Heart right ventricle (tissue), 16 donors: ENCODE measurements around the gene MIPEP. TPM values are rescaled to one million over a fixed set of nuclear protein-coding genes. Genes with fewer than 3 reads are reported as not detected.

Experiments used
- ATAC-seq, 8 donors: fragments of 200-7000 bp; cut with Tn5 transposase; one replicate each; pipeline ENCODE4 v1.9.1; 2020; ENCODE audit warnings: mild to moderate bottlenecking in 8 of 8, moderate library complexity in 8 of 8, moderate number of reproducible peaks in 1 of 8
- DNase-seq, 2 donors: peaks; one replicate each; pipeline ENCODE4 v3.0.0-alpha.2; 2020
- H3K27ac ChIP-seq, 10 donors: fragments of 200-600 bp; sonication (generic) in 2 of 10; one replicate each; pipeline versions ENCODE4 v1.5.0 to v1.8.0; 2020 to 2022; ENCODE audit warnings: mild to moderate bottlenecking in 3 of 10
- H3K27me3 ChIP-seq, 7 donors: fragments of 200-600 bp; one replicate each; pipeline ENCODE4 v1.8.0; 2021 to 2022; ENCODE audit warnings: mild to moderate bottlenecking in 2 of 7
- H3K36me3 ChIP-seq, 9 donors: fragments of 200-600 bp; sonication (generic) in 1 of 9; one replicate each; pipeline versions ENCODE4 v1.5.0 to v1.8.0; 2020 to 2022; ENCODE audit warnings: mild to moderate bottlenecking in 2 of 9
- H3K4me1 ChIP-seq, 9 donors: fragments of 200-600 bp; sonication (generic) in 1 of 9; one replicate each; pipeline versions ENCODE4 v1.5.0 to v1.8.0; 2020 to 2022; ENCODE audit warnings: mild to moderate bottlenecking in 4 of 9
- H3K4me3 ChIP-seq, 10 donors: fragments of 200-600 bp; sonication (generic) in 2 of 10; one replicate each; pipeline versions ENCODE4 v1.5.0 to v1.8.0; 2020 to 2022; ENCODE audit warnings: mild to moderate bottlenecking in 7 of 10, moderate library complexity in 2 of 10
- H3K9me3 ChIP-seq, 11 donors: fragments of 200-600 bp in 10 of 11; sonication (generic) in 2 of 11; one replicate each; pipeline versions ENCODE4 v1.5.0 to v1.8.0; 2013 to 2022; ENCODE audit warnings: mild to moderate bottlenecking in 2 of 11, control low read depth in 1 of 11, moderate library complexity in 1 of 11
- WGBS, 2 donors: extraction: QIAGEN DNeasy Blood & Tissue Kit; methylation state at CpG; one replicate each; pipeline ENCODE4 v1.1.7; 2013; ENCODE audit warnings: inconsistent platforms in 1 of 2; 5-methylcytosine and 5-hydroxymethylcytosine counted together
- intact Hi-C, 10 donors: fragments of 100-400 bp; cut with DNase I; formaldehyde crosslinking; loops; one replicate each; pipeline versions ENCODE4 v1.11.1 to v1.14.2; 2022
- polyA plus RNA-seq, 2 donors: library from polyadenylated mRNA; stranded (reverse); fragments of 200-250 nt; gene quantifications; one replicate each; pipeline ENCODE4 v1.2.3, GENCODE V29; 2013
- total RNA-seq, 10 donors: library from RNA; stranded (reverse); fragmentation: NEBNext Ultra II Directional in 3 of 10; extraction: Animal tissue kit (Norgen Biotek cat#: 25700) in 3 of 10; gene quantifications; one replicate each; pipeline versions ENCODE4 v1.2.1 to v1.2.4, GENCODE V29; 2021 to 2023
- TF ChIP-seq, protein P1 (sequence below), 9 donors: fragments of 200-600 bp; sonication (generic) in 2 of 9; IDR thresholded peaks; one replicate each; pipeline versions ENCODE4 v1.5.0 to v1.8.0; 2021 to 2022; ENCODE audit warnings: antibody characterized with exemption in 9 of 9, mild to moderate bottlenecking in 5 of 9, moderate library complexity in 1 of 9
- donor health status: Arrhythmogenic right ventricular cardiomyopathy.
- donor health status: ischemic (EF 13 %, LVEDD 7.1; RV severe dilation, severe dysfunction).
- donor health status: healthy with polysubstance abuse.
- donor health status: DM: no; HTN: yes; CAD: no.
- donor health status: DM: no; HTN: no; CAD: no.
- donor health status: ischemic (EF 25% LVEDD 6.9; RV normal size, moderate dysfunction).
- donor health status: ischemic (EF 25% LVEDD 5.7; RV mildly dilated, moderate dysfunction).
- donor health status: healthy.
- donor health status: DM: yes; HTN: yes; CAD: no.
- donor health status: Ischemic cardiomyopathy.
- donor health status: ischemic (EF 35%, LVEDD 5.7; RV mildly dilated, moderate dysfunction).
- donor health status: nonischemic (EF 11% LVEDD 7.7; RV severe dilation, severe dysfunction).
- donor health status: DM: yes; HTN: yes; CAD: no.
- donor health status: PGD.
- donor health status: ischemic (EF 29% LVEDD 5.4; RV normal size, mild dysfunction).
- donor health status: nonischemic (EF 23%, LVEDD 6.1; RV moderate dilation, normal function).

Gene MIPEP
- total and polyA plus RNA-seq, 12 donors, result 23.4 to 83.4 (median 44.1) TPM

DNA sequence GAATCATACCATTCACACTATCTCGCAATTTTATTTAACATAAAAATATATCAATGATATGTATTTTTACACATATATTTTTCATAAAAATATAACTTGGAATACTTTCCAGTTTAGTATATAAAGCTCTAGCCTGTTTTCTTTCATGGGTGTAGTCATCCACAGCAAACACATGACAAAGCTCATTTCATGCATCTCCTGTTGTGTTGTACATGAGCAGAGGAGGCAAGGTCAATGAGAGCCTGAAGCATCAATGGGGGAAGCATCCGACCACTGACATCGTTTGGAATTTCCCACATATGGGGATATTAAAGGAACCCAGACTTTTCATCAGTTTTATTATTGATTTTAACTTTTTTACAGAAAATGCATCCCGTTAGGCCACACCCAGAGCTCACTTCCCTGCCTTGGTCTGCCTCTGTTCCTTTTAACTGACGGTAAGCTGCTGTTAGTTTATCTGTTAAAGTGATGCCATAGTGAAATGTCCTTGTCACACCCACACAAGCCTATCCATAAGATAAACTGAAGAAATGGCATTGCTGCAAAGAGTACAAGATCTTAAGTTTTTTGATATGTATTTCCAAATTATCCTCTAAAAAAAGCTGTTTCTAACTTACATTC, 44.0 kb downstream of the MIPEP start:
- Histone ChIP-seq H3K27me3 (no peaks in the 10 kb centered on the region), H3K4me1 (peaks cover 0 to 7% (median 0%) of the 10 kb centered on the region in 9 donors), H3K36me3 (peaks cover 0 to 28% (median 0%) of the 10 kb centered on the region in 9 donors), H3K9me3 (no peaks in the 10 kb centered on the region), H3K4me3 (no peak overlapping the region), H3K27ac (no peak overlapping the region)
- DNase-seq (no peak), ATAC-seq (no peak)
- WGBS, 2 donors, result 91 to 92% methylated on average over 5 of the region's 5 CpGs
- intact Hi-C loops, result no loop called here
- TF ChIP-seq, protein P1, sequence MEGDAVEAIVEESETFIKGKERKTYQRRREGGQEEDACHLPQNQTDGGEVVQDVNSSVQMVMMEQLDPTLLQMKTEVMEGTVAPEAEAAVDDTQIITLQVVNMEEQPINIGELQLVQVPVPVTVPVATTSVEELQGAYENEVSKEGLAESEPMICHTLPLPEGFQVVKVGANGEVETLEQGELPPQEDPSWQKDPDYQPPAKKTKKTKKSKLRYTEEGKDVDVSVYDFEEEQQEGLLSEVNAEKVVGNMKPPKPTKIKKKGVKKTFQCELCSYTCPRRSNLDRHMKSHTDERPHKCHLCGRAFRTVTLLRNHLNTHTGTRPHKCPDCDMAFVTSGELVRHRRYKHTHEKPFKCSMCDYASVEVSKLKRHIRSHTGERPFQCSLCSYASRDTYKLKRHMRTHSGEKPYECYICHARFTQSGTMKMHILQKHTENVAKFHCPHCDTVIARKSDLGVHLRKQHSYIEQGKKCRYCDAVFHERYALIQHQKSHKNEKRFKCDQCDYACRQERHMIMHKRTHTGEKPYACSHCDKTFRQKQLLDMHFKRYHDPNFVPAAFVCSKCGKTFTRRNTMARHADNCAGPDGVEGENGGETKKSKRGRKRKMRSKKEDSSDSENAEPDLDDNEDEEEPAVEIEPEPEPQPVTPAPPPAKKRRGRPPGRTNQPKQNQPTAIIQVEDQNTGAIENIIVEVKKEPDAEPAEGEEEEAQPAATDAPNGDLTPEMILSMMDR (IDR thresholded peaks at IDR 0.05), result no peak

DNA sequence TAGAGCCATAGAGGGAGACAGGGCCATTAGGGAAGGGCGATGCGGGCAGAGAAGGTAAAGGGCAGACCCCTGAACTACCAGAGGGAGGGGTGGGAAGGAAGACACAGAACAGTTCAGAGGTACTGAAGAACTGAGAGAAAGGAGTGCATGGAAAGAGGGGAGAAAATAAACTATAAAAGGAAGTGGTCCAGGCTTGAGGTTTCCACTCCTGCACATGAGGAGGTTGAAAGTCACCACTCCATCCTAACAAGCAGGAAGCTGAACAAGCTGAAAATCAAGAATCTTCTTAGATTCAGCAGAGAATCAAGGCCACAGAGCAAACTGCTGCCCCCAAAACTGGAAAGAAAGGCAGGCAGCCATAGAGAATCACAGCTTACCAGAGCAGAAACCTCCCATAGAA, 45.1 kb downstream of the MIPEP start:
- Histone ChIP-seq H3K27me3 (no peaks in the 10 kb centered on the region), H3K4me3 (no peak overlapping the region), H3K36me3 (peaks cover 0 to 33% (median 0%) of the 10 kb centered on the region in 9 donors), H3K9me3 (no peaks in the 10 kb centered on the region), H3K4me1 (peaks cover 0 to 7% (median 0%) of the 10 kb centered on the region in 9 donors), H3K27ac (no peak overlapping the region)
- TF ChIP-seq, protein P1 (IDR thresholded peaks at IDR 0.05), result no peak
- no peak for ATAC-seq
- WGBS, 2 donors, result 77 to 97% methylated on average over 2 of the region's 2 CpGs
- no peak for DNase-seq
- intact Hi-C loops, result no loop called here

DNA sequence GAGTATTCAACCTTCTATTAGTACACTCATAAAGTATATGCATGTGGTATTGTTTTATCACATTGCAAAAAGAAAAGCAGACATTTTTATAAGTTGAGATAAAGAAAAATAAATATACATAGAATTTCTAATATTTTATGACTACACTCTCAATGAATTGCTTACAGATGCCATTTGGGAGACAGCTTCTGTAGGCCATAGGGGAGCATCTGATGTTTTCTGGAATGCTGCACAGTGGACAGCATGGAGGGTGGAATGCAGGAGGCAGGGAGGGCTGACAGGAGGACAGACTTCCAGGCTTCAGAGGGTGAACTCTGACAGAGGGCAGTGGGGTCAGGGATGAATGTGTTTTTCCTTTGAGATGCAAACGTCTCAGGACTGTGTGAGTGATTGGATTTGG, 45.8 kb downstream of the MIPEP start:
- no peak overlapping the region for H3K4me3 ChIP-seq
- 68 to 81% methylated on average over 1 of the region's 1 CpG for WGBS, 2 donors
- no peaks in the 10 kb centered on the region for H3K9me3 ChIP-seq
- intact Hi-C loops, result no loop called here
- peaks cover 0 to 26% (median 0%) of the 10 kb centered on the region in 9 donors for H3K36me3 ChIP-seq
- peaks cover 0 to 4% (median 0%) of the 10 kb centered on the region in 9 donors for H3K4me1 ChIP-seq
- no peak overlapping the region for H3K27ac ChIP-seq
- no peaks in the 10 kb centered on the region for H3K27me3 ChIP-seq
- TF ChIP-seq, protein P1 (IDR thresholded peaks at IDR 0.05), result no peak
- no peak for DNase-seq
- ATAC-seq, result no peak

DNA sequence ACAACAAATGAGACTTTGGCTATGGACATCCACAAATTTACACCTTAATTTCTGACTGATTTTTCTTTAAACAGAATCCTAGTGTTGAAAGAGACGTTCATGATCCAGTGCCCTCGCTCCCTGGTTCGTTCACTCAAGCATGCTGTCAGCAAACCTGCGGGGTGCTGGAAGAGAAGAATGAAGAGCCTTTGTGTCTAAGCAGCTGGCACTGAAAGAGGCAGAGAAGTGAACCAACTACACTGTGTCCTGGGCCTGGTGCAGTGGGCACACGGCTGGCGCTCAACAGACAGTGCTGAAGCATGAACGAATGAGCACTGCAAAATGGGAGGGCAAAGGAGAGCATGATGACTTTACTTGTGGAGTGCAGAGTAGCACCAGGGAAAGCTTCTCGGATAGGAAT, 46.8 kb downstream of the MIPEP start:
- no peak overlapping the region for H3K4me3 ChIP-seq
- no peak for ATAC-seq
- H3K27ac ChIP-seq, result no peak overlapping the region
- peaks cover 0 to 34% (median 2%) of the 10 kb centered on the region in 9 donors for H3K36me3 ChIP-seq
- TF ChIP-seq, protein P1 (IDR thresholded peaks at IDR 0.05), result no peak
- no peaks in the 10 kb centered on the region for H3K4me1 ChIP-seq
- H3K27me3 ChIP-seq, result no peaks in the 10 kb centered on the region
- WGBS, 2 donors, result 84 to 92% methylated on average over 8 of the region's 8 CpGs
- no peak for DNase-seq
- no peaks in the 10 kb centered on the region for H3K9me3 ChIP-seq
- intact Hi-C loops, result no loop called here
